ENCODE results near the gene RIBC2. TPM values are rescaled to one million over a fixed set of nuclear protein-coding genes. Genes with fewer than 3 reads are reported as not detected.

RIBC2 gene
- total and polyA plus RNA-seq, 2 of the 13 experiments (the other 11 are each of a cell fraction or from before 2014, with no cell fraction given) = 0.55 TPM; not detected in 1

- Histone ChIP-seq H3K4me2 (ENCODE audit: low read depth, low read length) (no peak overlapping the region), H3K27ac (ENCODE audit: extremely low read length, insufficient read depth, low read length) (no peak overlapping the region), H2AFZ (ENCODE audit: low read length) (no peak overlapping the region), H4K20me1 (ENCODE audit: insufficient read depth, low read length) (no peaks in the 10 kb centered on the region), H3K9ac (ENCODE audit: insufficient read depth, low read depth, low read length) (no peak overlapping the region), H3K36me3 (replicated peaks in 1 of 2; ENCODE audit: control insufficient read depth in 1 of 2, insufficient read depth in 2 of 2, low read length in 2 of 2) (no peaks in the 10 kb centered on the region), H3K27me3 (ENCODE audit: control insufficient read depth in 1 of 2, insufficient read depth in 2 of 2, low read length in 2 of 2) (no peaks in the 10 kb centered on the region; a peak in 1 of 5 replicates), H3K4me1 (ENCODE audit: insufficient read depth, low read length) (peaks cover 6% of the 10 kb centered on the region; the same call in 1 of the 2 replicates), H3K4me3 (replicated peaks in 1 of 3; ENCODE audit: insufficient read depth in 1 of 3, low read depth in 2 of 3, low read length in 3 of 3) (no peak overlapping the region), H3K9me3 (ENCODE audit: low read length) (no peaks in the 10 kb centered on the region), H3K79me2 (ENCODE audit: insufficient read depth, low read length) (no peaks in the 10 kb centered on the region)
- in situ Hi-C loops (cut with HindIII; ENCODE audit: extremely low pct_ligation_motif_present, low pct_unique_long_range_greater_than_20kb) (no loop called here), intact Hi-C loops (cut with micrococcal nuclease; ENCODE audit: unreplicated experiment) (loop anchor here (5.0 kb wide), 1 partner anchor 131 kb away; no protein-coding TSS in a partner anchor)
- DNase-seq (ENCODE audit: low spot score) (no peak), FAIRE-seq (no peak), ATAC-seq (no peak)
- no TSS peak for BruUV-seq (replicated peaks)
- WGBS (ENCODE audit: low lambda C conversion rate) = 82% methylated on average over 12 of the region's 13 CpGs
- POLR2A ChIA-PET = no interaction called here
- TF ChIP-seq ZNF605 (CRISPR knock-in tag; IDR thresholded peaks at IDR 0.05) (no peak), TBL1XR1 (IDR thresholded peaks at IDR 0.05; ENCODE audit: borderline replicate concordance, low read length, partially characterized antibody) (no peak), HNRNPLL (IDR thresholded peaks at IDR 0.05; ENCODE audit: low read depth, low read length, poor library complexity, severe bottlenecking) (no peak)
- TF ChIP-seq, protein P1, sequence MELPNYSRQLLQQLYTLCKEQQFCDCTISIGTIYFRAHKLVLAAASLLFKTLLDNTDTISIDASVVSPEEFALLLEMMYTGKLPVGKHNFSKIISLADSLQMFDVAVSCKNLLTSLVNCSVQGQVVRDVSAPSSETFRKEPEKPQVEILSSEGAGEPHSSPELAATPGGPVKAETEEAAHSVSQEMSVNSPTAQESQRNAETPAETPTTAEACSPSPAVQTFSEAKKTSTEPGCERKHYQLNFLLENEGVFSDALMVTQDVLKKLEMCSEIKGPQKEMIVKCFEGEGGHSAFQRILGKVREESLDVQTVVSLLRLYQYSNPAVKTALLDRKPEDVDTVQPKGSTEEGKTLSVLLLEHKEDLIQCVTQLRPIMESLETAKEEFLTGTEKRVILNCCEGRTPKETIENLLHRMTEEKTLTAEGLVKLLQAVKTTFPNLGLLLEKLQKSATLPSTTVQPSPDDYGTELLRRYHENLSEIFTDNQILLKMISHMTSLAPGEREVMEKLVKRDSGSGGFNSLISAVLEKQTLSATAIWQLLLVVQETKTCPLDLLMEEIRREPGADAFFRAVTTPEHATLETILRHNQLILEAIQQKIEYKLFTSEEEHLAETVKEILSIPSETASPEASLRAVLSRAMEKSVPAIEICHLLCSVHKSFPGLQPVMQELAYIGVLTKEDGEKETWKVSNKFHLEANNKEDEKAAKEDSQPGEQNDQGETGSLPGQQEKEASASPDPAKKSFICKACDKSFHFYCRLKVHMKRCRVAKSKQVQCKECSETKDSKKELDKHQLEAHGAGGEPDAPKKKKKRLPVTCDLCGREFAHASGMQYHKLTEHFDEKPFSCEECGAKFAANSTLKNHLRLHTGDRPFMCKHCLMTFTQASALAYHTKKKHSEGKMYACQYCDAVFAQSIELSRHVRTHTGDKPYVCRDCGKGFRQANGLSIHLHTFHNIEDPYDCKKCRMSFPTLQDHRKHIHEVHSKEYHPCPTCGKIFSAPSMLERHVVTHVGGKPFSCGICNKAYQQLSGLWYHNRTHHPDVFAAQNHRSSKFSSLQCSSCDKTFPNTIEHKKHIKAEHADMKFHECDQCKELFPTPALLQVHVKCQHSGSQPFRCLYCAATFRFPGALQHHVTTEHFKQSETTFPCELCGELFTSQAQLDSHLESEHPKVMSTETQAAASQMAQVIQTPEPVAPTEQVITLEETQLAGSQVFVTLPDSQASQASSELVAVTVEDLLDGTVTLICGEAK (IDR thresholded peaks at IDR 0.05) = no peak
- TF ChIP-seq, protein P1 (CRISPR knock-in tag; IDR thresholded peaks at IDR 0.05) = no peak
- TF ChIP-seq, protein P2, sequence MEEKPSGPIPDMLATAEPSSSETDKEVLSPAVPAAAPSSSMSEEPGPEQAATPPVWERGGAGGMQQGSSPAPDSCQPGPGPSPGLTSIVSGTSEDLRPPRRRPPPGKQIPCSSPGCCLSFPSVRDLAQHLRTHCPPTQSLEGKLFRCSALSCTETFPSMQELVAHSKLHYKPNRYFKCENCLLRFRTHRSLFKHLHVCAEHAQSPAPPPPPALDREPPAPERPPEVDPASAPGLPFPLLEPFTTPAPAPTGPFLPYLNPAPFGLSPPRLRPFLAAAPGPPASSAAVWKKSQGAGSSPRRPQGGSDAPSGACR (CRISPR knock-in tag; IDR thresholded peaks at IDR 0.05) = no peak
- CTCF ChIA-PET (ENCODE audit: low intra/inter-chr PET ratio, low total read pairs) = interaction anchor here (2.2 kb wide), 1 partner anchor 129 kb away, joined by 17 read pairs; no protein-coding TSS in a partner anchor
These were observed 15.3 kb upstream of the RIBC2 start for GRCh38 chr22:45398214-45398613.

Measured in HepG2 (cell line).